Epithelial cell of esophagus (primary cell): ENCODE results near the gene SASH3.

Source experiments
- DNase-seq: peaks from one replicate; pipeline ENCODE4 v3.0.0; 2010; ENCODE audit warnings: low read depth
- H3K4me3 ChIP-seq: 2 replicates; pipeline ENCODE4 v1.5.1; 2011; ENCODE audit warnings: mild to moderate bottlenecking, low read length, control low read depth
- CTCF ChIP-seq: IDR thresholded peaks from 2 replicates; pipeline ENCODE4 v1.5.1; 2011; ENCODE audit warnings: low read depth, mild to moderate bottlenecking, low read length, control low read depth, inconsistent platforms; ENCODE audit not compliant: insufficient read depth; ENCODE audit errors: missing control alignments

The SASH3 gene

DNA sequence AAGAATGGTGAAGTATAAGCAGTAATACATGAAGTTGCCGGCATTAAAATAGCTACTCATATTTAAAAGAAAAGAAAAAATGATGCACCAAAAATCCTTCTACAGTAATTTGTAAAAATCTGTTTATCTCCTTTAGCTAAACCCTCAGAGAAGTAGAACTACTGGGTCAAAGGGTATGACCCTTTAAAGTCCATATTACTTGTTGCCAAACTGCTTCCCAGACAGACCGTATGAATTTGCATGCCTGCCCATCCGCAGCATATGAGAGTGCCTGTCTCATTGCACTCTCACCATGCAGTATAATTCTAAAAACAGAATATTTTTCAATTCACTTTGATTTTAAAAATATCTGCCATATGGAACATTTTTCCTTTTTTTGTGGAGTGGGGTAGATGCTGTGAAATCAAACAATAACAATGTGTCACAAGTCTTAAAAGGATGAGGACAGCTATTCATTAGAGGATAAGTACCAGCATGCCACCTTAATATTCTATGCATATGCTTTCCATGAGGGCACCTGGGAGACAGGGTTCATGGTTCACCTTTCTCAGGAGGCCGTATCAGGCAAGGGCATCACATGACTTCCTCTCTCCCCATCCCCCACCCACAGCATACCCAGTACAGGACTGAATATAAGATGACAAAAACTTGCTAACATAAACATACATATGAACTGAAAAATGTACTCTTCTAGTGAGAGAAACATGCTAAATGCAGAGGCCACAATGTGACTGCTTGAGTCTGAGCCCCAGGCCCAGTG is 46.2 kb downstream of the SASH3 start:
- TF ChIP-seq CTCF = no peak
- no peak overlapping the region for H3K4me3 ChIP-seq
- no peak for DNase-seq

GRCh38 chrX:129830494-129830893 is 50.7 kb downstream of the SASH3 start:
- DNase-seq = no peak
- H3K4me3 ChIP-seq = no peak overlapping the region
- TF ChIP-seq CTCF = no peak

GRCh38 chrX:129831091-129831885 is 51.5 kb downstream of the SASH3 start:
- H3K4me3 ChIP-seq = no peak overlapping the region
- no peak for DNase-seq
- no peak for TF ChIP-seq CTCF

- H3K4me3 ChIP-seq = no peak overlapping the region
- no peak for DNase-seq
- TF ChIP-seq CTCF = no peak
These were observed 53.6 kb downstream of the SASH3 start for GRCh38 chrX:129833153-129833990.

DNA sequence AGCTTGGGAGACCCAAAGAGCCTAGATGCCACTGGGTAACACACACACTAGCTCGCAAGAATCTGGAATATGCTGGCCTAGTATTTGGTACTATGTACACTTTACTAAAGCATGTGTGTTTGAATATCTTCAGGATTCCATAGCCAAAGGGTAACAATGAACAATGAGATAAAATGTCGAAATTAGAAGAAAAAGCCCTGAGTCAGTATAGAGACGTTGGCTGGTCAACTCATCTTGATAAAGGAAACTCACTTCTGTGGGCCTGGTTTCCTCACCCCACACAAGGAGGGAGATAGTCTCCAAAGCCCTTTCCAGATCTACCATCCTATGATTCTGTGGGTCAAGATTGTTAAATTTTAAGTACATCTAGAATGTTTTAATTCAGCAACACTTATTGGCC is 57.1 kb downstream of the SASH3 start:
- TF ChIP-seq CTCF = no peak
- DNase-seq = no peak
- no peak overlapping the region for H3K4me3 ChIP-seq

GRCh38 chrX:129840344-129840743 is 60.6 kb downstream of the SASH3 start:
- no peak for TF ChIP-seq CTCF
- no peak overlapping the region for H3K4me3 ChIP-seq
- DNase-seq = no peak
